GM18858 (cell line): ENCODE measurements around the gene NCAPG2.

Experiments used
- ATAC-seq: cut with Tn5 transposase; IDR thresholded peaks from one replicate; pipeline ENCODE4 v1.9.1; 2021; ENCODE audit not compliant: unreplicated experiment

The NCAPG2 gene

GRCh38 chr7:158606129-158606528, 98.5 kb downstream of the NCAPG2 start:
- ATAC-seq: no peak

- no peak for ATAC-seq
Measured at GRCh38 chr7:158603773-158604755, 100.5 kb downstream of the NCAPG2 start.

GRCh38 chr7:158602905-158603772, 101.5 kb downstream of the NCAPG2 start:
- no peak for ATAC-seq

- no peak for ATAC-seq
Measured at GRCh38 chr7:158602041-158602440, 102.6 kb downstream of the NCAPG2 start.

- no peak for ATAC-seq
Measured at GRCh38 chr7:158601090-158601489, 103.5 kb downstream of the NCAPG2 start.

GRCh38 chr7:158596745-158597144, 107.9 kb downstream of the NCAPG2 start:
- ATAC-seq: no peak

GRCh38 chr7:158596309-158596708, 108.3 kb downstream of the NCAPG2 start:
- ATAC-seq: no peak

GRCh38 chr7:158595068-158595467, 109.5 kb downstream of the NCAPG2 start:
- ATAC-seq: no peak

GRCh38 chr7:158592541-158592940, 112.1 kb downstream of the NCAPG2 start:
- no peak for ATAC-seq

GRCh38 chr7:158591944-158592343, 112.7 kb downstream of the NCAPG2 start:
- ATAC-seq: no peak

- no peak for ATAC-seq
Measured at GRCh38 chr7:158590181-158590530, 114.4 kb downstream of the NCAPG2 start.

GRCh38 chr7:158589653-158590052, 115.0 kb downstream of the NCAPG2 start:
- no peak for ATAC-seq

- ATAC-seq: no peak
Measured at GRCh38 chr7:158588878-158589442, 115.6 kb downstream of the NCAPG2 start.

GRCh38 chr7:158588085-158588877, 116.3 kb downstream of the NCAPG2 start:
- ATAC-seq: no peak

GRCh38 chr7:158587162-158588084, 117.2 kb downstream of the NCAPG2 start, which contains the start of gene PTPRN2:
Gene PTPRN2, minus strand, starts transcription at chr7:158587823.
- ATAC-seq: no peak

GRCh38 chr7:158586499-158587161, 118.0 kb downstream of the NCAPG2 start:
- ATAC-seq: no peak

GRCh38 chr7:158585721-158586498, 118.7 kb downstream of the NCAPG2 start:
- no peak for ATAC-seq

- ATAC-seq: no peak
Measured at GRCh38 chr7:158584407-158584806, 120.2 kb downstream of the NCAPG2 start.
